Inflammatory macrophage treated with lipopolysaccharide for 1 hour (primary cell): Measurements from ENCODE around the gene STH.
"Not testable (repeated sequence)": the region's sequence is repeated elsewhere in the genome, so short reads cannot be mapped to it uniquely, and the experiment has no call there.

Experiments used
- DNase-seq, 2 donors: peaks; one replicate each; pipeline ENCODE4 v3.0.0-alpha.2; 2020 to 2022

Gene STH

DNA sequence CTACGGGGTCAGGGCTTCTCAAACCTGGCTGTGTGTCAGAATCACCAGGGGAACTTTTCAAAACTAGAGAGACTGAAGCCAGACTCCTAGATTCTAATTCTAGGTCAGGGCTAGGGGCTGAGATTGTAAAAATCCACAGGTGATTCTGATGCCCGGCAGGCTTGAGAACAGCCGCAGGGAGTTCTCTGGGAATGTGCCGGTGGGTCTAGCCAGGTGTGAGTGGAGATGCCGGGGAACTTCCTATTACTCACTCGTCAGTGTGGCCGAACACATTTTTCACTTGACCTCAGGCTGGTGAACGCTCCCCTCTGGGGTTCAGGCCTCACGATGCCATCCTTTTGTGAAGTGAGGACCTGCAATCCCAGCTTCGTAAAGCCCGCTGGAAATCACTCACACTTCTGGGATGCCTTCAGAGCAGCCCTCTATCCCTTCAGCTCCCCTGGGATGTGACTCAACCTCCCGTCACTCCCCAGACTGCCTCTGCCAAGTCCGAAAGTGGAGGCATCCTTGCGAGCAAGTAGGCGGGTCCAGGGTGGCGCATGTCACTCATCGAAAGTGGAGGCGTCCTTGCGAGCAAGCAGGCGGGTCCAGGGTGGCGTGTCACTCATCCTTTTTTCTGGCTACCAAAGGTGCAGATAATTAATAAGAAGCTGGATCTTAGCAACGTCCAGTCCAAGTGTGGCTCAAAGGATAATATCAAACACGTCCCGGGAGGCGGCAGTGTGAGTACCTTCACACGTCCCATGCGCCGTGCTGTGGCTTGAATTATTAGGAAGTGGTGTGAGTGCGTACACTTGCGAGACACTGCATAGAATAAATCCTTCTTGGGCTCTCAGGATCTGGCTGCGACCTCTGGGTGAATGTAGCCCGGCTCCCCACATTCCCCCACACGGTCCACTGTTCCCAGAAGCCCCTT lies 10.9 kb downstream of the STH start:
- no peak for DNase-seq

DNA sequence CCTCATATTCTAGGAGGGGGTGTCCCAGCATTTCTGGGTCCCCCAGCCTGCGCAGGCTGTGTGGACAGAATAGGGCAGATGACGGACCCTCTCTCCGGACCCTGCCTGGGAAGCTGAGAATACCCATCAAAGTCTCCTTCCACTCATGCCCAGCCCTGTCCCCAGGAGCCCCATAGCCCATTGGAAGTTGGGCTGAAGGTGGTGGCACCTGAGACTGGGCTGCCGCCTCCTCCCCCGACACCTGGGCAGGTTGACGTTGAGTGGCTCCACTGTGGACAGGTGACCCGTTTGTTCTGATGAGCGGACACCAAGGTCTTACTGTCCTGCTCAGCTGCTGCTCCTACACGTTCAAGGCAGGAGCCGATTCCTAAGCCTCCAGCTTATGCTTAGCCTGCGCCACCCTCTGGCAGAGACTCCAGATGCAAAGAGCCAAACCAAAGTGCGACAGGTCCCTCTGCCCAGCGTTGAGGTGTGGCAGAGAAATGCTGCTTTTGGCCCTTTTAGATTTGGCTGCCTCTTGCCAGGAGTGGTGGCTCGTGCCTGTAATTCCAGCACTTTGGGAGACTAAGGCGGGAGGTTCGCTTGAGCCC lies 11.6 kb downstream of the STH start:
- DNase-seq: no peak

DNA sequence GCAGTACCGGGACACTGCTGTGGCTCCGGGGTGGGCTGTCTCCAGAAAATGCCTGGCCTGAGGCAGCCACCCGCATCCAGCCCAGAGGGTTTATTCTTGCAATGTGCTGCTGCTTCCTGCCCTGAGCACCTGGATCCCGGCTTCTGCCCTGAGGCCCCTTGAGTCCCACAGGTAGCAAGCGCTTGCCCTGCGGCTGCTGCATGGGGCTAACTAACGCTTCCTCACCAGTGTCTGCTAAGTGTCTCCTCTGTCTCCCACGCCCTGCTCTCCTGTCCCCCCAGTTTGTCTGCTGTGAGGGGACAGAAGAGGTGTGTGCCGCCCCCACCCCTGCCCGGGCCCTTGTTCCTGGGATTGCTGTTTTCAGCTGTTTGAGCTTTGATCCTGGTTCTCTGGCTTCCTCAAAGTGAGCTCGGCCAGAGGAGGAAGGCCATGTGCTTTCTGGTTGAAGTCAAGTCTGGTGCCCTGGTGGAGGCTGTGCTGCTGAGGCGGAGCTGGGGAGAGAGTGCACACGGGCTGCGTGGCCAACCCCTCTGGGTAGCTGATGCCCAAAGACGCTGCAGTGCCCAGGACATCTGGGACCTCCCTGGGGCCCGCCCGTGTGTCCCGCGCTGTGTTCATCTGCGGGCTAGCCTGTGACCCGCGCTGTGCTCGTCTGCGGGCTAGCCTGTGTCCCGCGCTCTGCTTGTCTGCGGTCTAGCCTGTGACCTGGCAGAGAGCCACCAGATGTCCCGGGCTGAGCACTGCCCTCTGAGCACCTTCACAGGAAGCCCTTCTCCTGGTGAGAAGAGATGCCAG lies 12.9 kb downstream of the STH start:
- DNase-seq: no peak

DNA sequence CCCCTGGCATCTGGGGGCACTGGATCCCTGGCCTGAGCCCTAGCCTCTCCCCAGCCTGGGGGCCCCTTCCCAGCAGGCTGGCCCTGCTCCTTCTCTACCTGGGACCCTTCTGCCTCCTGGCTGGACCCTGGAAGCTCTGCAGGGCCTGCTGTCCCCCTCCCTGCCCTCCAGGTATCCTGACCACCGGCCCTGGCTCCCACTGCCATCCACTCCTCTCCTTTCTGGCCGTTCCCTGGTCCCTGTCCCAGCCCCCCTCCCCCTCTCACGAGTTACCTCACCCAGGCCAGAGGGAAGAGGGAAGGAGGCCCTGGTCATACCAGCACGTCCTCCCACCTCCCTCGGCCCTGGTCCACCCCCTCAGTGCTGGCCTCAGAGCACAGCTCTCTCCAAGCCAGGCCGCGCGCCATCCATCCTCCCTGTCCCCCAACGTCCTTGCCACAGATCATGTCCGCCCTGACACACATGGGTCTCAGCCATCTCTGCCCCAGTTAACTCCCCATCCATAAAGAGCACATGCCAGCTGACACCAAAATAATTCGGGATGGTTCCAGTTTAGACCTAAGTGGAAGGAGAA lies 13.5 kb downstream of the STH start:
- DNase-seq: no peak

DNA sequence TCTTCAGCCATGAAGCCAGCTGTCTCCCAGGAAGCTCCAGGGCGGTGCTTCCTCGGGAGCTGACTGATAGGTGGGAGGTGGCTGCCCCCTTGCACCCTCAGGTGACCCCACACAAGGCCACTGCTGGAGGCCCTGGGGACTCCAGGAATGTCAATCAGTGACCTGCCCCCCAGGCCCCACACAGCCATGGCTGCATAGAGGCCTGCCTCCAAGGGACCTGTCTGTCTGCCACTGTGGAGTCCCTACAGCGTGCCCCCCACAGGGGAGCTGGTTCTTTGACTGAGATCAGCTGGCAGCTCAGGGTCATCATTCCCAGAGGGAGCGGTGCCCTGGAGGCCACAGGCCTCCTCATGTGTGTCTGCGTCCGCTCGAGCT lies 14.1 kb downstream of the STH start:
- DNase-seq: no peak

DNA sequence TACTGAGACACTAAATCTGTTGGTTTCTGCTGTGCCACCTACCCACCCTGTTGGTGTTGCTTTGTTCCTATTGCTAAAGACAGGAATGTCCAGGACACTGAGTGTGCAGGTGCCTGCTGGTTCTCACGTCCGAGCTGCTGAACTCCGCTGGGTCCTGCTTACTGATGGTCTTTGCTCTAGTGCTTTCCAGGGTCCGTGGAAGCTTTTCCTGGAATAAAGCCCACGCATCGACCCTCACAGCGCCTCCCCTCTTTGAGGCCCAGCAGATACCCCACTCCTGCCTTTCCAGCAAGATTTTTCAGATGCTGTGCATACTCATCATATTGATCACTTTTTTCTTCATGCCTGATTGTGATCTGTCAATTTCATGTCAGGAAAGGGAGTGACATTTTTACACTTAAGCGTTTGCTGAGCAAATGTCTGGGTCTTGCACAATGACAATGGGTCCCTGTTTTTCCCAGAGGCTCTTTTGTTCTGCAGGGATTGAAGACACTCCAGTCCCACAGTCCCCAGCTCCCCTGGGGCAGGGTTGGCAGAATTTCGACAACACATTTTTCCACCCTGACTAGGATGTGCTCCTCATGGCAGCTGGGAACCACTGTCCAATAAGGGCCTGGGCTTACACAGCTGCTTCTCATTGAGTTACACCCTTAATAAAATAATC lies 14.6 kb downstream of the STH start:
- DNase-seq: no peak

DNA sequence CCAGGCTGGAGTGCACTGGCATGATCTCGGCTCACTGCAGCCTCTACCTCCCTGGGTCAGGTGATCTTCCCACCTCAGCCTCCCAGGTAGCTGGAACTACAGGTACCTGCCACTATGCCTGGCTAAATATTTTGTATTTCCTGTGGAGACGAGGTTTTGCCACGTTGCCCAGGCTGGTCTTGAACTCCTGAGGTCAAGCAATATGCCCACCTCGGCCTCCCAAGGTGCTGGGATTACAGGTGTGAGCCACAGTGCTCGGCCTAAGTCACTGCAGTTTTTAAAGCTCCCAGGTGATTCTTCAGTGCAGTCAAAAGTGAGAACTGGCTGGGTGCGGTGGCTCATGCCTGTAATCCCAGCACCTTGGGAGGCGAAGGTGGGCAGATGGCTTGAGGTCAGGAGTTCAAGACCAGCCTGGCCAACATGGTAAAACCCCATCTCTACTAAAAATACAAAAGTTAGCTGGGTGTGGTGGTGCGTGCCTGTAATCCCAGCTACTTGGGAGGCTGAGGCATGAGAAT lies 20.4 kb downstream of the STH start:
- DNase-seq: not testable (repeated sequence)

DNA sequence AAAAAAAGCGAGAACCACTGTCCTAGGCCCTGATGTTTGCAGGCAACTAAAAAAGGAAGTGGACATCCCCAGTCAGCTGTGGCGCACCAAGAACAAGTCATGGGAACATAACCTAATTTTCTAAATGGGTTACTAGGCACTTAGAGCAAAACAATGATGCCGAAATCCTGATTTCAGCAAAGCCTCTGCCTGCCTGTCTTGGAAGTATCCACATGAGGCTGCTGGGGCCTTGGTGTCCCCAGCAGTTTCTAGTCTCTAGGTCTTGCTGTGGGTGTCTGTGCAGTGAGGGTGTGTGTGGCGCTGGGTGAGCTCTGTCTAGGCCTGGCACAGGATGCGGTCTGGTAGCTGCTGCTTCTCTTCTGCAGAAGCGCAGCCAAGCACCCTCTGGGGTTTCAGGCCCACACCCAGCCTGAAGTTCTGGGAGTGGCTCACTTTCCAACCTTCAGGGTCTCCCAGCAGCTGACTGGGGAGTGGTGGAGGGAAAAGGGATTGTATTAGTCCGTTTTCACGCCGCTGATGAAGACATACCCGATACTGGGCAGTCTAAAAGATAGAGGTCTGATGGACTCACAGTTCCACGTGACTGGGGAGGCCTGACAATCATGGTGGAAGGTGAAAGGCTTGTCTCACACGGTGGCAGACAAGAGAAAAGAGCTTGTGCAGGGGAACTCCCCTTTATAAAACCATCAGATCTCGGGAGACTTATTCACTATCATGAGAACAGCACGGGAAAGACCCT lies 21.1 kb downstream of the STH start:
- DNase-seq: peak; percentile 35 to 84

DNA sequence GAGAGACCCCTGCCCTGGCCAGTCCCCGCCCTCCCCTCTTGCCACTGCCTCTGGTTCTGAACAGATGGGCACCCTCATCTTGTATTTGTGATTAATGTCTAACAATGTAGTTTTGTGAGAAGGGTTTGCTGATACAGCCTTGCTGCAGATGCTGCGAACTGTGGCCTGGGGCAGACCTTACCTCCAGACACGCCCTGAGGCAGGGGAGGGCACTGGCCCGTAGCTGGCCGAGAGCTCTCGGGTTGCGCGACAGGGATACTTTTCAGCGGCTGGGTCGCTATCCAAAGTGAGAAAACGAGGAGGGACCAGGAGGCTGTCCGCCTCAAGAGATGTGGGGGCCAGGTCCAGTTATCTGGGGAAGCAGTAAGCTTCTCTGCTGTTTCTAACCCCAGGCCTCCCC lies 21.9 kb downstream of the STH start:
- no peak for DNase-seq

DNA sequence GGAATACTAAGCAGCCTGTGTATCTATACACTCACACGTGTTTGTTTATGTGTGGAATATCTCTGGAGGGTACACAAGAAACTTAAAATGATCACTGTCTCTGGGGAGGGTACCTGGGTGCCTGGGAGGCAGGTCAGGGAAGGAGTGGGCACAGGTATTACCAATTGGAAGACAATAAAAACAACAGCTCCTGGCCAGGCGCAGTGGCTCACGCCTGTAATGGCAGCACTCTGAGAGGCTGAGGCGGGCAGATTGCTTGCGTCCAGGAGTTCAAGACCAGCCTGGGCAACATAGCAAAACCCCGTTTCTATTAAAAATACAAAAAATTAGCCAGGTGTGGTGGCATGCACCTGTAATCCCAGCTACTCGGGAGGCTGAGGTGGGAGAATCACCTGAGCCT lies 24.3 kb downstream of the STH start:
- DNase-seq: not testable (repeated sequence)

DNA sequence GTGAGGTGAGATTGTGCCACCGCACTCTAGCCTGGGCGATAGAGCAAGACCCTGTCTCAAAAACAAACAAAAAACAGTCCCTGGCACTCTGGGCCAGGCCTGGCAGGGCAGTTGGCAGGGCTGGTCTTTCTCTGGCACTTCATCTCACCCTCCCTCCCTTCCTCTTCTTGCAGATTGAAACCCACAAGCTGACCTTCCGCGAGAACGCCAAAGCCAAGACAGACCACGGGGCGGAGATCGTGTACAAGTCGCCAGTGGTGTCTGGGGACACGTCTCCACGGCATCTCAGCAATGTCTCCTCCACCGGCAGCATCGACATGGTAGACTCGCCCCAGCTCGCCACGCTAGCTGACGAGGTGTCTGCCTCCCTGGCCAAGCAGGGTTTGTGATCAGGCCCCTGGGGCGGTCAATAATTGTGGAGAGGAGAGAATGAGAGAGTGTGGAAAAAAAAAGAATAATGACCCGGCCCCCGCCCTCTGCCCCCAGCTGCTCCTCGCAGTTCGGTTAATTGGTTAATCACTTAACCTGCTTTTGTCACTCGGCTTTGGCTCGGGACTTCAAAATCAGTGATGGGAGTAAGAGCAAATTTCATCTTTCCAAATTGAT lies 24.8 kb downstream of the STH start:
- DNase-seq: no peak

DNA sequence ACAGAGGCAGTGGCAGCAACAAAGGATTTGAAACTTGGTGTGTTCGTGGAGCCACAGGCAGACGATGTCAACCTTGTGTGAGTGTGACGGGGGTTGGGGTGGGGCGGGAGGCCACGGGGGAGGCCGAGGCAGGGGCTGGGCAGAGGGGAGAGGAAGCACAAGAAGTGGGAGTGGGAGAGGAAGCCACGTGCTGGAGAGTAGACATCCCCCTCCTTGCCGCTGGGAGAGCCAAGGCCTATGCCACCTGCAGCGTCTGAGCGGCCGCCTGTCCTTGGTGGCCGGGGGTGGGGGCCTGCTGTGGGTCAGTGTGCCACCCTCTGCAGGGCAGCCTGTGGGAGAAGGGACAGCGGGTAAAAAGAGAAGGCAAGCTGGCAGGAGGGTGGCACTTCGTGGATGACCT lies 25.5 kb downstream of the STH start:
- DNase-seq: no peak

DNA sequence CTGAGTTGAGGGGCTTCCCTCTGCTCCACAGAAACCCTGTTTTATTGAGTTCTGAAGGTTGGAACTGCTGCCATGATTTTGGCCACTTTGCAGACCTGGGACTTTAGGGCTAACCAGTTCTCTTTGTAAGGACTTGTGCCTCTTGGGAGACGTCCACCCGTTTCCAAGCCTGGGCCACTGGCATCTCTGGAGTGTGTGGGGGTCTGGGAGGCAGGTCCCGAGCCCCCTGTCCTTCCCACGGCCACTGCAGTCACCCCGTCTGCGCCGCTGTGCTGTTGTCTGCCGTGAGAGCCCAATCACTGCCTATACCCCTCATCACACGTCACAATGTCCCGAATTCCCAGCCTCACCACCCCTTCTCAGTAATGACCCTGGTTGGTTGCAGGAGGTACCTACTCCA lies 26.0 kb downstream of the STH start:
- no peak for DNase-seq

DNA sequence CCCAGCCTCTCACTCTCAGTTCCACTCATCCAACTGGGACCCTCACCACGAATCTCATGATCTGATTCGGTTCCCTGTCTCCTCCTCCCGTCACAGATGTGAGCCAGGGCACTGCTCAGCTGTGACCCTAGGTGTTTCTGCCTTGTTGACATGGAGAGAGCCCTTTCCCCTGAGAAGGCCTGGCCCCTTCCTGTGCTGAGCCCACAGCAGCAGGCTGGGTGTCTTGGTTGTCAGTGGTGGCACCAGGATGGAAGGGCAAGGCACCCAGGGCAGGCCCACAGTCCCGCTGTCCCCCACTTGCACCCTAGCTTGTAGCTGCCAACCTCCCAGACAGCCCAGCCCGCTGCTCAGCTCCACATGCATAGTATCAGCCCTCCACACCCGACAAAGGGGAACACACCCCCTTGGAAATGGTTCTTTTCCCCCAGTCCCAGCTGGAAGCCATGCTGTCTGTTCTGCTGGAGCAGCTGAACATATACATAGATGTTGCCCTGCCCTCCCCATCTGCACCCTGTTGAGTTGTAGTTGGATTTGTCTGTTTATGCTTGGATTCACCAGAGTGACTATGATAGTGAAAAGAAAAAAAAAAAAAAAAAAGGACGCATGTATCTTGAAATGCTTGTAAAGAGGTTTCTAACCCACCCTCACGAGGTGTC lies 26.6 kb downstream of the STH start:
- no peak for DNase-seq

DNA sequence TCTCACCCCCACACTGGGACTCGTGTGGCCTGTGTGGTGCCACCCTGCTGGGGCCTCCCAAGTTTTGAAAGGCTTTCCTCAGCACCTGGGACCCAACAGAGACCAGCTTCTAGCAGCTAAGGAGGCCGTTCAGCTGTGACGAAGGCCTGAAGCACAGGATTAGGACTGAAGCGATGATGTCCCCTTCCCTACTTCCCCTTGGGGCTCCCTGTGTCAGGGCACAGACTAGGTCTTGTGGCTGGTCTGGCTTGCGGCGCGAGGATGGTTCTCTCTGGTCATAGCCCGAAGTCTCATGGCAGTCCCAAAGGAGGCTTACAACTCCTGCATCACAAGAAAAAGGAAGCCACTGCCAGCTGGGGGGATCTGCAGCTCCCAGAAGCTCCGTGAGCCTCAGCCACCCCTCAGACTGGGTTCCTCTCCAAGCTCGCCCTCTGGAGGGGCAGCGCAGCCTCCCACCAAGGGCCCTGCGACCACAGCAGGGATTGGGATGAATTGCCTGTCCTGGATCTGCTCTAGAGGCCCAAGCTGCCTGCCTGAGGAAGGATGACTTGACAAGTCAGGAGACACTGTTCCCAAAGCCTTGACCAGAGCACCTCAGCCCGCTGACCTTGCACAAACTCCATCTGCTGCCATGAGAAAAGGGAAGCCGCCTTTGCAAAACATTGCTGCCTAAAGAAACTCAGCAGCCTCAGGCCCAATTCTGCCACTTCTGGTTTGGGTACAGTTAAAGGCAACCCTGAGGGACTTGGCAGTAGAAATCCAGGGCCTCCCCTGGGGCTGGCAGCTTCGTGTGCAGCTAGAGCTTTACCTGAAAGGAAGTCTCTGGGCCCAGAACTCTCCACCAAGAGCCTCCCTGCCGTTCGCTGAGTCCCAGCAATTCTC lies 27.4 kb downstream of the STH start:
- peak; percentile 51 to 72 for DNase-seq

DNA sequence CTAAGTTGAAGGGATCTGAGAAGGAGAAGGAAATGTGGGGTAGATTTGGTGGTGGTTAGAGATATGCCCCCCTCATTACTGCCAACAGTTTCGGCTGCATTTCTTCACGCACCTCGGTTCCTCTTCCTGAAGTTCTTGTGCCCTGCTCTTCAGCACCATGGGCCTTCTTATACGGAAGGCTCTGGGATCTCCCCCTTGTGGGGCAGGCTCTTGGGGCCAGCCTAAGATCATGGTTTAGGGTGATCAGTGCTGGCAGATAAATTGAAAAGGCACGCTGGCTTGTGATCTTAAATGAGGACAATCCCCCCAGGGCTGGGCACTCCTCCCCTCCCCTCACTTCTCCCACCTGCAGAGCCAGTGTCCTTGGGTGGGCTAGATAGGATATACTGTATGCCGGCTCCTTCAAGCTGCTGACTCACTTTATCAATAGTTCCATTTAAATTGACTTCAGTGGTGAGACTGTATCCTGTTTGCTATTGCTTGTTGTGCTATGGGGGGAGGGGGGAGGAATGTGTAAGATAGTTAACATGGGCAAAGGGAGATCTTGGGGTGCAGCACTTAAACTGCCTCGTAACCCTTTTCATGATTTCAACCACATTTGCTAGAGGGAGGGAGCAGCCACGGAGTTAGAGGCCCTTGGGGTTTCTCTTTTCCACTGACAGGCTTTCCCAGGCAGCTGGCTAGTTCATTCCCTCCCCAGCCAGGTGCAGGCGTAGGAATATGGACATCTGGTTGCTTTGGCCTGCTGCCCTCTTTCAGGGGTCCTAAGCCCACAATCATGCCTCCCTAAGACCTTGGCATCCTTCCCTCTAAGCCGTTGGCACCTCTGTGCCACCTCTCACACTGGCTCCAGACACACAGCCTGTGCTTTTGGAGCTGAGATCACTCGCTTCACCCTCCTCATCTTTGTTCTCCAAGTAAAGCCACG lies 28.3 kb downstream of the STH start:
- DNase-seq: peak; percentile 19 to 31

DNA sequence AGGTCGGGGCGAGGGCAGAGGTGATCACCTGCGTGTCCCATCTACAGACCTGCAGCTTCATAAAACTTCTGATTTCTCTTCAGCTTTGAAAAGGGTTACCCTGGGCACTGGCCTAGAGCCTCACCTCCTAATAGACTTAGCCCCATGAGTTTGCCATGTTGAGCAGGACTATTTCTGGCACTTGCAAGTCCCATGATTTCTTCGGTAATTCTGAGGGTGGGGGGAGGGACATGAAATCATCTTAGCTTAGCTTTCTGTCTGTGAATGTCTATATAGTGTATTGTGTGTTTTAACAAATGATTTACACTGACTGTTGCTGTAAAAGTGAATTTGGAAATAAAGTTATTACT lies 28.9 kb downstream of the STH start:
- DNase-seq: peak in 1 of 2 donors; percentile 13

DNA sequence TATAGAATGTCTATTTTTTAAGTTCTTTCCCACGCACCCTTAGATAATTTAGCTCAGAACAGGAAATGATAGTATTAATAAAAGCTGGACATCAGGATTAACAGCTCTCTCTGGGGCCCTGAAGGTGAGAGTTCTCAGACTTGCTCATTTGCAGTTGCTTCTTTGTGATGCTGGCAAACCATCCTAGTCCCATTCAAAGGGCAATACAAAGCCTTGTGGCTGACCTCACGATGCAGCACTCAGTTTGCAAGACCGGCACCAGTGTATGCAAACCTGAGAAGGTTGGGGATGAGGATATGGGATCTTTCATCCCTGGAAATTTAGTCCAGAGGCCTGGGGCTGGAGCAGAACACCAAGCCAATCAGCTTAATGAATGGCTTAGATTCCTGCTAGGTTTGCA lies 29.3 kb downstream of the STH start:
- no peak for DNase-seq
